ENCODE results near the gene SLC15A4.

- TF ChIP-seq SP1 (IDR thresholded peaks at IDR 0.05) (no peak), ARNT (IDR thresholded peaks at IDR 0.05) (no peak), TARDBP (IDR thresholded peaks at IDR 0.05) (no peak)
Observed at GRCh38 chr12:128816643-128816920, 7.2 kb downstream of the SLC15A4 start.

All from HEK293T (cell line).